SK-N-SH (cell line): Measurements from ENCODE around the gene CKB. TPM values are rescaled to one million over a fixed set of nuclear protein-coding genes. Genes with fewer than 3 reads are reported as not detected.

ENCODE experiments used
- CTCF ChIA-PET: fragments of 300-600, 350-600 bp; formaldehyde crosslinking; extraction: SDS; loops from one replicate; lab custom pipeline; 2021; lab: Yijun Ruan, JAX
- POLR2A ChIA-PET: fragments of 350-600 bp; sonication (Branson Sonifier 250); formaldehyde crosslinking; extraction: SDS; loops from one replicate; lab custom pipeline; 2020; ENCODE audit warnings: antibody characterized with exemption, inconsistent platforms; lab: Yijun Ruan, JAX
- DNase-seq: peaks from one replicate; pipeline ENCODE4 v3.0.0; 2012
- H2AFZ ChIP-seq: fragments of 200-600 bp; sonication (generic); 2 replicates; pipeline ENCODE4 v1.8.1; 2016; ENCODE audit warnings: antibody characterized with exemption, mild to moderate bottlenecking, low read depth
- H3F3A ChIP-seq: fragments of 200-600 bp; sonication (generic); replicated peaks from 2 replicates; pipeline ENCODE3; 2016; ENCODE audit warnings: antibody characterized with exemption, mild to moderate bottlenecking; ENCODE audit not compliant: insufficient read depth
- H3K27ac ChIP-seq, 2 experiments: fragments of 200-500 bp in 1 of 2; fragments of 200-600 bp in 1 of 2; sonication (Bioruptor generic) in 1 of 2; sonication (generic), shearing (Covaris generic) in 1 of 2; 2 replicates each; pipeline versions ENCODE4 v1.5.1 to v1.6.1; 2014 to 2016; ENCODE audit warnings: low read depth in 2 of 2, inconsistent platforms in 1 of 2, low read length in 1 of 2, mild to moderate bottlenecking in 1 of 2, mixed read lengths in 1 of 2
- H3K27me3 ChIP-seq: fragments of 200-600 bp; sonication (generic), shearing (Covaris generic); 2 replicates; pipeline ENCODE4 v1.6.1; 2016; ENCODE audit warnings: mixed run types; ENCODE audit not compliant: insufficient read depth
- H3K36me3 ChIP-seq, 2 experiments: fragments of 200-500 bp in 1 of 2; fragments of 200-600 bp in 1 of 2; sonication (Bioruptor generic) in 1 of 2; sonication (generic) in 1 of 2; replicated peaks in 1 of 2; 2 replicates each; pipeline versions ENCODE3 to v1.5.1; 2014 to 2016; ENCODE audit warnings: low read length in 1 of 2, mild to moderate bottlenecking in 1 of 2; ENCODE audit not compliant: insufficient read depth in 2 of 2, control insufficient read depth in 1 of 2
- H3K4me1 ChIP-seq, 2 experiments: fragments of 200-500 bp in 1 of 2; fragments of 200-600 bp in 1 of 2; sonication (Bioruptor generic) in 1 of 2; sonication (generic), shearing (Covaris generic) in 1 of 2; 2 replicates each; pipeline versions ENCODE4 v1.5.1 to v1.6.1; 2014 to 2016; ENCODE audit warnings: low read depth in 1 of 2, low read length in 1 of 2, mixed run types in 1 of 2; ENCODE audit not compliant: insufficient read depth in 2 of 2, control insufficient read depth in 1 of 2
- H3K4me2 ChIP-seq: fragments of 200-600 bp; sonication (generic), shearing (Covaris generic); 2 replicates; pipeline ENCODE4 v1.6.1; 2017; ENCODE audit warnings: mixed run types
- H3K4me3 ChIP-seq, 2 experiments: fragments of 200-500 bp in 1 of 2; fragments of 200-600 bp in 1 of 2; sonication (Bioruptor generic) in 1 of 2; sonication (generic), shearing (Covaris generic) in 1 of 2; 2 replicates each; pipeline versions ENCODE4 v1.5.1 to v1.8.1; 2014 to 2016; ENCODE audit warnings: low read depth in 2 of 2, inconsistent platforms in 1 of 2, low read length in 1 of 2, mild to moderate bottlenecking in 1 of 2, mixed read lengths in 1 of 2, moderate library complexity in 1 of 2
- H3K79me2 ChIP-seq: fragments of 200-600 bp; sonication (generic); 2 replicates; pipeline ENCODE4 v1.8.1; 2017; ENCODE audit warnings: mild to moderate bottlenecking; ENCODE audit not compliant: insufficient read depth
- H3K9ac ChIP-seq: fragments of 200-600 bp; sonication (generic); 2 replicates; pipeline ENCODE4 v1.6.1; 2017; ENCODE audit warnings: mixed run types
- H3K9me2 ChIP-seq: fragments of 200-600 bp; sonication (generic); 2 replicates; pipeline ENCODE4 v1.6.1; 2017; ENCODE audit warnings: mixed run types
- H3K9me3 ChIP-seq: fragments of 200-600 bp; sonication (generic); 2 replicates; pipeline ENCODE4 v1.6.1; 2017; ENCODE audit warnings: mixed run types, mild to moderate bottlenecking, moderate library complexity
- H4K20me1 ChIP-seq: fragments of 200-600 bp; sonication (generic); 2 replicates; pipeline ENCODE4 v1.6.1; 2017; ENCODE audit warnings: mild to moderate bottlenecking, mixed run types; ENCODE audit not compliant: insufficient read depth
- CTCF ChIP-seq: fragments of 200-600 bp; sonication (generic); IDR thresholded peaks from 2 replicates; pipeline ENCODE4 v1.6.1; 2017; ENCODE audit warnings: antibody characterized with exemption, mild to moderate bottlenecking, moderate library complexity
- ELF1 ChIP-seq: IDR thresholded peaks from 2 replicates; pipeline ENCODE4 v1.4.0; 2012
- EP300 ChIP-seq, 2 experiments: IDR thresholded peaks; 2 replicates each; pipeline versions ENCODE4 v1.4.0 to v1.6.1; 2012; ENCODE audit warnings: borderline replicate concordance in 1 of 2, low read depth in 1 of 2, low read length in 1 of 2
- EZH2phosphoT487 ChIP-seq: fragments of 200-600 bp; sonication (generic); IDR thresholded peaks from 2 replicates; pipeline ENCODE4 v1.6.1; 2017; ENCODE audit warnings: low read depth, mixed run types, mild to moderate bottlenecking, antibody characterized with exemption, moderate library complexity, borderline replicate concordance
- FOXJ3 ChIP-seq: sonication (generic); formaldehyde crosslinking; IDR thresholded peaks from 2 replicates; pipeline ENCODE4 v1.5.1; 2020; ENCODE audit warnings: mild to moderate bottlenecking, missing genetic modification reagents
- FOXM1 ChIP-seq: IDR thresholded peaks from 2 replicates; pipeline ENCODE4 v1.4.0; 2012; ENCODE audit warnings: low read depth, mild to moderate bottlenecking
- GABPA ChIP-seq: IDR thresholded peaks from 2 replicates; pipeline ENCODE4 v1.4.0; 2012; ENCODE audit warnings: low read depth, mild to moderate bottlenecking
- GATA2 ChIP-seq: sonication (generic); formaldehyde crosslinking; IDR thresholded peaks from 2 replicates; pipeline ENCODE4 v1.5.0; 2020; ENCODE audit warnings: mild to moderate bottlenecking, missing genetic modification reagents
- IRF3 ChIP-seq: fragments of 150-350 bp; IDR thresholded peaks from 2 replicates; pipeline ENCODE4 v1.6.1; 2016; ENCODE audit warnings: mild to moderate bottlenecking, low read depth, low read length
- JUND ChIP-seq: IDR thresholded peaks from 2 replicates; pipeline ENCODE4 v1.4.0; 2012
- MAX ChIP-seq: IDR thresholded peaks from 2 replicates; pipeline ENCODE4 v1.4.0; 2012; ENCODE audit warnings: low read depth
- MEF2A ChIP-seq: IDR thresholded peaks from 2 replicates; pipeline ENCODE4 v1.4.0; 2012; ENCODE audit warnings: low read depth, borderline replicate concordance
- NRF1 ChIP-seq: IDR thresholded peaks from 2 replicates; pipeline ENCODE4 v1.6.1; 2012; ENCODE audit warnings: low read depth, mild to moderate bottlenecking, low read length
- POLR2AphosphoS5 ChIP-seq: IDR thresholded peaks from 2 replicates; pipeline ENCODE4 v1.6.1; 2012; ENCODE audit warnings: low read depth, low read length
- RCOR1 ChIP-seq: fragments of 150-350 bp; IDR thresholded peaks from 2 replicates; pipeline ENCODE4 v1.6.1; 2017; ENCODE audit warnings: antibody characterized with exemption, low read length
- SIN3A ChIP-seq: IDR thresholded peaks from 2 replicates; pipeline ENCODE4 v1.6.1; 2012; ENCODE audit warnings: low read depth, mild to moderate bottlenecking, low read length, moderate library complexity, borderline replicate concordance
- SMC3 ChIP-seq: IDR thresholded peaks from 2 replicates; pipeline ENCODE4 v1.6.1; 2012; ENCODE audit warnings: low read depth, low read length, improper control_type of control experiment
- TEAD4 ChIP-seq: IDR thresholded peaks from 2 replicates; pipeline ENCODE4 v1.4.0; 2012; ENCODE audit warnings: mild to moderate bottlenecking, borderline replicate concordance; ENCODE audit not compliant: insufficient read depth
- USF2 ChIP-seq: fragments of 150-350 bp; IDR thresholded peaks from 2 replicates; pipeline ENCODE4 v1.6.1; 2017; ENCODE audit warnings: antibody characterized with exemption, low read length, low read depth, borderline replicate concordance
- YY1 ChIP-seq: IDR thresholded peaks from 2 replicates; pipeline ENCODE4 v1.4.0; 2012; ENCODE audit warnings: low read depth, mild to moderate bottlenecking
- ZBTB33 ChIP-seq: IDR thresholded peaks from 2 replicates; pipeline ENCODE4 v1.4.0; 2012; ENCODE audit warnings: low read depth, borderline replicate concordance
- WGBS: methylation state at CpG from one replicate; pipeline ENCODE4 v1.1.6; 2017; ENCODE audit warnings: low lambda C conversion rate; 5-methylcytosine and 5-hydroxymethylcytosine counted together
- polyA plus RNA-seq, 3 experiments: library from polyadenylated mRNA; depleted of rRNA; stranded (reverse); fragments of >200 nt; gene quantifications; 2 replicates each; pipeline ENCODE4 v1.2.3, GENCODE V29; 2012

Gene CKB
- polyA plus RNA-seq, 1 of the 3 experiments (the other 2 are of a cell fraction) = 53.0 TPM

- no peak overlapping the region for H3K9ac ChIP-seq
- POLR2A ChIA-PET = no interaction called here
- WGBS = 97% methylated on average over 6 of the region's 6 CpGs
- no peak overlapping the region for H3K4me3 ChIP-seq
- peaks cover 18% of the 10 kb centered on the region for H3F3A ChIP-seq
- H3K27me3 ChIP-seq = no peaks in the 10 kb centered on the region
- H3K9me2 ChIP-seq = no peaks in the 10 kb centered on the region
- DNase-seq = no peak
- H3K27ac ChIP-seq = no peak overlapping the region
- H2AFZ ChIP-seq = no peak overlapping the region
- H3K79me2 ChIP-seq = no peaks in the 10 kb centered on the region
- peaks cover 47 to 49% of the 10 kb centered on the region in 2 experiments for H3K36me3 ChIP-seq
- peaks cover 0 to 4% of the 10 kb centered on the region in 2 experiments; a peak in 1 of 4 replicates for H3K4me1 ChIP-seq
- H3K4me2 ChIP-seq = no peak overlapping the region
- H3K9me3 ChIP-seq = no peaks in the 10 kb centered on the region
- H4K20me1 ChIP-seq = no peaks in the 10 kb centered on the region; the same call in 1 of the 2 replicates
- CTCF ChIA-PET = interaction anchor here (2.7 to 4.3 kb wide), 2 partner anchors 11 to 31 kb away, joined by 12 to 37 read pairs; no protein-coding TSS in a partner anchor
- TF ChIP-seq FOXM1 (no peak), SMC3 (no peak), CTCF (no peak), IRF3 (no peak), GATA2 (CRISPR knock-in tag) (no peak)
- TF ChIP-seq, all 33 proteins: peak for 0
Observed at GRCh38 chr14:103488071-103488470, 34.6 kb downstream of the CKB start.

GRCh38 chr14:103485504-103485903 lies 37.1 kb downstream of the CKB start:
- peaks cover 18% of the 10 kb centered on the region for H3F3A ChIP-seq
- no peak overlapping the region for H3K9ac ChIP-seq
- no peak overlapping the region for H3K4me2 ChIP-seq
- no peaks in the 10 kb centered on the region for H3K27me3 ChIP-seq
- ChIA-PET POLR2A (no interaction called here), CTCF (interaction anchor here (0.6 to 4.3 kb wide), 2 partner anchors 14 kb away, joined by 3 to 37 read pairs; no protein-coding TSS in a partner anchor)
- H3K36me3 ChIP-seq = peaks cover 42 to 48% of the 10 kb centered on the region in 2 experiments
- H3K9me3 ChIP-seq = no peaks in the 10 kb centered on the region
- H2AFZ ChIP-seq = no peak overlapping the region
- no peak overlapping the region for H3K27ac ChIP-seq
- no peak for DNase-seq
- 95% methylated on average over 2 of the region's 2 CpGs for WGBS
- H3K79me2 ChIP-seq = 0 out of 2 replicates have a peak, but pooled peaks cover 6% of the 10 kb centered on the region
- no peak overlapping the region for H3K4me3 ChIP-seq
- H3K4me1 ChIP-seq = no peaks in the 10 kb centered on the region
- TF ChIP-seq RCOR1 = no peak
- no peak for TF ChIP-seq ELF1
- no peak for TF ChIP-seq POLR2AphosphoS5
- TF ChIP-seq SIN3A = no peak
- no peak for TF ChIP-seq JUND
- no peak for TF ChIP-seq MAX
- TF ChIP-seq EZH2phosphoT487 = no peak
- TF ChIP-seq MEF2A = no peak
- TF ChIP-seq TEAD4 = no peak
- TF ChIP-seq GABPA = no peak
- no peak for TF ChIP-seq USF2
- TF ChIP-seq GATA2 (CRISPR knock-in tag) = no peak
- no peak for TF ChIP-seq EP300 (IDR thresholded peaks at IDR 0.05; ENCODE audit: borderline replicate concordance in 1 of 2, low read depth in 1 of 2, low read length in 1 of 2)
- no peak for TF ChIP-seq FOXJ3 (CRISPR knock-in tag)
- no peak for TF ChIP-seq ZBTB33
- TF ChIP-seq YY1 = no peak
- TF ChIP-seq NRF1 = no peak
- H3K9me2 ChIP-seq = no peaks in the 10 kb centered on the region
- no peaks in the 10 kb centered on the region; the same call in 1 of the 2 replicates for H4K20me1 ChIP-seq
